BJ (cell line): Measurements from ENCODE around the gene COL19A1. TPM values are rescaled to one million over a fixed set of nuclear protein-coding genes. Genes with fewer than 3 reads are reported as not detected.

Experiments
- CTCF ChIA-PET: fragments of 350-600 bp; formaldehyde crosslinking; extraction: SDS; loops from one replicate; lab custom pipeline; 2021; ENCODE audit warnings: antibody characterized with exemption, inconsistent platforms; lab: Yijun Ruan, JAX
- POLR2A ChIA-PET: fragments of 300-600 bp; sonication (Branson Sonifier 250); formaldehyde crosslinking; extraction: SDS; loops from one replicate; lab custom pipeline; 2021; ENCODE audit warnings: antibody characterized with exemption; lab: Charles Lee
- DNase-seq: peaks from one replicate; pipeline ENCODE4 v3.0.0-alpha.2; 2011; ENCODE audit warnings: low read depth
- H3K27me3 ChIP-seq: 2 replicates; pipeline ENCODE4 v1.6.0; 2011; ENCODE audit warnings: low read length; ENCODE audit not compliant: control insufficient read depth, insufficient read depth
- H3K36me3 ChIP-seq: 2 replicates; pipeline ENCODE4 v1.5.1; 2011; ENCODE audit warnings: low read length; ENCODE audit not compliant: control insufficient read depth, insufficient read depth
- H3K4me3 ChIP-seq: 2 replicates; pipeline ENCODE4 v1.5.1; 2011; ENCODE audit warnings: low read depth, mild to moderate bottlenecking, control low read depth, low read length
- CTCF ChIP-seq: IDR thresholded peaks from 2 replicates; pipeline ENCODE4 v1.5.1; 2011; ENCODE audit warnings: low read depth, mild to moderate bottlenecking, control low read depth, inconsistent platforms, low read length, moderate library complexity; ENCODE audit not compliant: insufficient read depth
- polyA plus RNA-seq: library from polyadenylated mRNA; depleted of rRNA; stranded (reverse); fragments of >200 nt; gene quantifications from 2 replicates; pipeline ENCODE4 v1.2.3, GENCODE V29; 2011

Gene COL19A1
- polyA plus RNA-seq, 1 experiment: 0.11 TPM

- DNase-seq: no peak
- no peak for TF ChIP-seq CTCF
- ChIA-PET POLR2A (no interaction called here), CTCF (no interaction called here)
- no peaks in the 10 kb centered on the region for H3K27me3 ChIP-seq
- H3K36me3 ChIP-seq: no peaks in the 10 kb centered on the region
- no peak overlapping the region for H3K4me3 ChIP-seq
Observed at GRCh38 chr6:70150521-70150920, 284.2 kb downstream of the COL19A1 start.

- Histone ChIP-seq H3K4me3 (no peak overlapping the region), H3K27me3 (no peaks in the 10 kb centered on the region), H3K36me3 (no peaks in the 10 kb centered on the region)
- ChIA-PET POLR2A (no interaction called here), CTCF (no interaction called here)
- TF ChIP-seq CTCF: no peak
- DNase-seq: no peak
Observed at GRCh38 chr6:70151616-70152015, 285.3 kb downstream of the COL19A1 start.

GRCh38 chr6:70152786-70153185 lies 286.4 kb downstream of the COL19A1 start:
- DNase-seq: no peak

GRCh38 chr6:70157086-70157485 lies 290.7 kb downstream of the COL19A1 start:
- POLR2A ChIA-PET: no interaction called here
- CTCF ChIA-PET: interaction anchor here (0.7 kb wide), 1 partner anchor 52 kb away, joined by 3 read pairs; no protein-coding TSS in a partner anchor

More at GRCh38 chr6:70152786-70153185, 286.4 kb downstream of the COL19A1 start:
- TF ChIP-seq CTCF: no peak
- ChIA-PET CTCF (no interaction called here), POLR2A (no interaction called here)
- Histone ChIP-seq H3K36me3 (no peaks in the 10 kb centered on the region), H3K4me3 (no peak overlapping the region), H3K27me3 (no peaks in the 10 kb centered on the region)

GRCh38 chr6:70160276-70160675 lies 293.9 kb downstream of the COL19A1 start:
- ChIA-PET CTCF (interaction anchor here (0.6 kb wide), 1 partner anchor 34 kb away, joined by 4 read pairs; no protein-coding TSS in a partner anchor), POLR2A (no interaction called here)
- no peak for DNase-seq
- TF ChIP-seq CTCF: no peak
- no peaks in the 10 kb centered on the region for H3K36me3 ChIP-seq
- no peak overlapping the region for H3K4me3 ChIP-seq
- no peaks in the 10 kb centered on the region for H3K27me3 ChIP-seq

More at GRCh38 chr6:70157086-70157485, 290.7 kb downstream of the COL19A1 start:
- no peaks in the 10 kb centered on the region for H3K36me3 ChIP-seq
- H3K27me3 ChIP-seq: no peaks in the 10 kb centered on the region
- H3K4me3 ChIP-seq: no peak overlapping the region
- no peak for TF ChIP-seq CTCF
- no peak for DNase-seq
